Measurements from ENCODE around the gene TAS2R39. TPM values are rescaled to one million over a fixed set of nuclear protein-coding genes. Genes with fewer than 3 reads are reported as not detected.

The TAS2R39 gene
- total RNA-seq, 1 donor: not detected

GRCh38 chr7:143229054-143229790 is 46.0 kb downstream of the TAS2R39 start:
- Histone ChIP-seq H3K27me3 (ENCODE audit: insufficient read depth, low read length) (peaks cover 9% of the 10 kb centered on the region), H3K4me3 (ENCODE audit: low read length) (no peak overlapping the region)

GRCh38 chr7:143230602-143231457 is 47.6 kb downstream of the TAS2R39 start:
- Histone ChIP-seq H3K4me1 (ENCODE audit: insufficient read depth, low read length) (peaks cover 24% of the 10 kb centered on the region), H3K9me3 (ENCODE audit: low read depth, low read length) (peaks cover 6% of the 10 kb centered on the region), H3K4me3 (ENCODE audit: low read length) (no peak overlapping the region), H3K27me3 (ENCODE audit: insufficient read depth, low read length) (peaks cover 9% of the 10 kb centered on the region)

More at GRCh38 chr7:143229054-143229790, 46.0 kb downstream of the TAS2R39 start:
- Histone ChIP-seq H3K4me1 (ENCODE audit: insufficient read depth, low read length) (peaks cover 17% of the 10 kb centered on the region), H3K9me3 (ENCODE audit: low read depth, low read length) (no peaks in the 10 kb centered on the region)

Other genes starting within 250 kb of the TAS2R39 start
- not detected for gene TRPV5, start 249.7 kb upstream of the TAS2R39 start, total RNA-seq
- gene LLCFC1, start 243.9 kb upstream of the TAS2R39 start, total RNA-seq: not detected
- gene KEL, start 221.1 kb upstream of the TAS2R39 start, total RNA-seq: 0.10 TPM
- gene OR9A2, start 156.3 kb upstream of the TAS2R39 start, total RNA-seq: not detected
- not detected for gene OR6V1, start 131.1 kb upstream of the TAS2R39 start, total RNA-seq
- gene PIP, start 51.3 kb upstream of the TAS2R39 start, total RNA-seq: not detected
- not detected for gene TAS2R40, start 38.6 kb downstream of the TAS2R39 start, total RNA-seq
- gene GSTK1, start 80.0 kb downstream of the TAS2R39 start, total RNA-seq: 245 TPM
- 0.10 TPM for gene TMEM139, start 101.5 kb downstream of the TAS2R39 start, total RNA-seq
- gene CASP2, start 104.9 kb downstream of the TAS2R39 start, total RNA-seq: 13.7 TPM
- 0.21 TPM for gene CLCN1, start 132.7 kb downstream of the TAS2R39 start, total RNA-seq
- 0.84 TPM for gene FAM131B, start 179.3 kb downstream of the TAS2R39 start, total RNA-seq
- 64.0 TPM for gene ZYX, start 197.9 kb downstream of the TAS2R39 start, total RNA-seq
- gene EPHA1, start 225.4 kb downstream of the TAS2R39 start, total RNA-seq: 2.3 TPM

All from mononuclear cell (primary cell).